CD4-positive, alpha-beta T cell treated with Interleukin-21 for 1 hour (primary cell): ENCODE results near the gene ST3GAL3.
"Not testable (repeated sequence)": the region's sequence is repeated elsewhere in the genome, so short reads cannot be mapped to it uniquely, and the experiment has no call there.

Experiments
- DNase-seq: peaks from one replicate; pipeline ENCODE4 v3.0.0-alpha.2; 2020

The ST3GAL3 gene

GRCh38 chr1:43760745-43761317 is 53.5 kb downstream of the ST3GAL3 start:
- no peak for DNase-seq

- peak; percentile 63 for DNase-seq
These were observed 56.2 kb downstream of the ST3GAL3 start for GRCh38 chr1:43763497-43763973.

GRCh38 chr1:43764581-43764980 is 57.2 kb downstream of the ST3GAL3 start:
- DNase-seq: no peak

GRCh38 chr1:43766086-43766784 is 58.9 kb downstream of the ST3GAL3 start:
- no peak for DNase-seq

GRCh38 chr1:43766818-43767525 is 59.6 kb downstream of the ST3GAL3 start:
- DNase-seq: no peak

GRCh38 chr1:43768168-43768567 is 60.8 kb downstream of the ST3GAL3 start:
- no peak for DNase-seq

- DNase-seq: no peak
These were observed 62.1 kb downstream of the ST3GAL3 start for GRCh38 chr1:43769350-43769908.

GRCh38 chr1:43770111-43770510 is 62.8 kb downstream of the ST3GAL3 start:
- no peak for DNase-seq

- no peak for DNase-seq
These were observed 65.6 kb downstream of the ST3GAL3 start for GRCh38 chr1:43772978-43773377.

- DNase-seq: no peak
These were observed 66.5 kb downstream of the ST3GAL3 start for GRCh38 chr1:43773821-43774220.

GRCh38 chr1:43774359-43774758 is 67.0 kb downstream of the ST3GAL3 start:
- DNase-seq: no peak

- no peak for DNase-seq
These were observed 68.9 kb downstream of the ST3GAL3 start for GRCh38 chr1:43776043-43776761.

- not testable (repeated sequence) for DNase-seq
These were observed 70.6 kb downstream of the ST3GAL3 start for GRCh38 chr1:43777916-43778315.

GRCh38 chr1:43779266-43779665 is 71.9 kb downstream of the ST3GAL3 start:
- DNase-seq: no peak

GRCh38 chr1:43779805-43780403 is 72.6 kb downstream of the ST3GAL3 start:
- no peak for DNase-seq

GRCh38 chr1:43781574-43781973 is 74.2 kb downstream of the ST3GAL3 start:
- DNase-seq: no peak

- no peak for DNase-seq
These were observed 75.8 kb downstream of the ST3GAL3 start for GRCh38 chr1:43783096-43783670.

GRCh38 chr1:43783671-43784205 is 76.4 kb downstream of the ST3GAL3 start:
- DNase-seq: no peak

GRCh38 chr1:43786201-43786958 is 79.0 kb downstream of the ST3GAL3 start:
- no peak for DNase-seq

- DNase-seq: no peak
These were observed 79.6 kb downstream of the ST3GAL3 start for GRCh38 chr1:43786960-43787359.
